Measurements from ENCODE around the gene SLAMF6.

SLAMF6 gene

DNA sequence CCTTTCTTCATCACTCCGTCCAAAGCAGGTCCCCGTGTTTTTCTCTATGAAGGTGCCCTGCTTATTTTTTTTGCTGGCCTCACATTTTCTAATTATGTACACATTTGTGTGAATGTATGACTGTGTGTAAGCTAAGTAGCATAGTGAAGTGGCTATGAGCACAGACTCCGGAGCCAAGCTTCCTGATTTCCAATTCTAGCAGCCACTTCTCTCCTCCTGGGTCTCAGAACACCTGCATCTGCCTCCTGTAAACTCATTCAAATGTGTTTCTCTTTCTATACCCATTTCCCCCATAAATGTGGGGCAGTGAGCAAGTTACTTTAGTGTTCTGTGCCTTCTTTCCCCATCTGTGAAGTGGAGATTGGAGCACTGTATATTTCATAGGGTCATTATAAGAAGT, 2.1 kb downstream of the SLAMF6 start:
- no peak for TF ChIP-seq SIN3A (IDR thresholded peaks at IDR 0.05; ENCODE audit: borderline replicate concordance, insufficient read depth, low read length)
- no peak for TF ChIP-seq FOXP2 (optimal IDR thresholded peaks at IDR 0.05; ENCODE audit: borderline replicate concordance, extremely low read depth, extremely low read length, insufficient read depth)
- no peak for TF ChIP-seq POLR2AphosphoS5 (IDR thresholded peaks at IDR 0.05; ENCODE audit: low read depth, low read length)
- no peak for TF ChIP-seq TAF1 (IDR thresholded peaks at IDR 0.05; ENCODE audit: borderline replicate concordance, insufficient read depth, low read length)
- TF ChIP-seq, protein P1, sequence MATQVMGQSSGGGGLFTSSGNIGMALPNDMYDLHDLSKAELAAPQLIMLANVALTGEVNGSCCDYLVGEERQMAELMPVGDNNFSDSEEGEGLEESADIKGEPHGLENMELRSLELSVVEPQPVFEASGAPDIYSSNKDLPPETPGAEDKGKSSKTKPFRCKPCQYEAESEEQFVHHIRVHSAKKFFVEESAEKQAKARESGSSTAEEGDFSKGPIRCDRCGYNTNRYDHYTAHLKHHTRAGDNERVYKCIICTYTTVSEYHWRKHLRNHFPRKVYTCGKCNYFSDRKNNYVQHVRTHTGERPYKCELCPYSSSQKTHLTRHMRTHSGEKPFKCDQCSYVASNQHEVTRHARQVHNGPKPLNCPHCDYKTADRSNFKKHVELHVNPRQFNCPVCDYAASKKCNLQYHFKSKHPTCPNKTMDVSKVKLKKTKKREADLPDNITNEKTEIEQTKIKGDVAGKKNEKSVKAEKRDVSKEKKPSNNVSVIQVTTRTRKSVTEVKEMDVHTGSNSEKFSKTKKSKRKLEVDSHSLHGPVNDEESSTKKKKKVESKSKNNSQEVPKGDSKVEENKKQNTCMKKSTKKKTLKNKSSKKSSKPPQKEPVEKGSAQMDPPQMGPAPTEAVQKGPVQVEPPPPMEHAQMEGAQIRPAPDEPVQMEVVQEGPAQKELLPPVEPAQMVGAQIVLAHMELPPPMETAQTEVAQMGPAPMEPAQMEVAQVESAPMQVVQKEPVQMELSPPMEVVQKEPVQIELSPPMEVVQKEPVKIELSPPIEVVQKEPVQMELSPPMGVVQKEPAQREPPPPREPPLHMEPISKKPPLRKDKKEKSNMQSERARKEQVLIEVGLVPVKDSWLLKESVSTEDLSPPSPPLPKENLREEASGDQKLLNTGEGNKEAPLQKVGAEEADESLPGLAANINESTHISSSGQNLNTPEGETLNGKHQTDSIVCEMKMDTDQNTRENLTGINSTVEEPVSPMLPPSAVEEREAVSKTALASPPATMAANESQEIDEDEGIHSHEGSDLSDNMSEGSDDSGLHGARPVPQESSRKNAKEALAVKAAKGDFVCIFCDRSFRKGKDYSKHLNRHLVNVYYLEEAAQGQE (IDR thresholded peaks at IDR 0.05; ENCODE audit: insufficient read depth in 1 of 2, low read depth in 2 of 2, low read length in 2 of 2), result no peak

DNA sequence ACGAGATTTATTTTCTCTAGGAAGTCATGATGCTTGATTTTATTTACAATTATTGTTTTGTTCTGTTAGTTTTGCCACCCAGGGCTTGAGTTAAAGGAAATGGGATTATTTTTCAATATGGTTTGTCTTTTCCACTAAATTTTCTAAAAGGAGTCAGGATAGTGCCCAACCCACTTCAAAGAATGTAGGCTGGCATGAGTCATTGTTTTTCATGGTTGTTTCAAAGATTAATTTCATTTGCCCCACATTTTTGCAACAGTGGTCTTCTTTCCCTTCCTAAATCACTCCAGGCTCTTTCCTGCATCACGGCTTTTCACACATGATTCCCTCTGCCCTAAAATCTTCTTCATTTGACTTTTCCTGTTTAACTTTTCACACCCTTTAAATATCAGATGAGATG, 2.5 kb downstream of the SLAMF6 start:
- TF ChIP-seq, protein P1 (IDR thresholded peaks at IDR 0.05; ENCODE audit: insufficient read depth in 1 of 2, low read depth in 2 of 2, low read length in 2 of 2), result no peak
- TF ChIP-seq SIN3A (IDR thresholded peaks at IDR 0.05; ENCODE audit: borderline replicate concordance, insufficient read depth, low read length) (no peak), POLR2AphosphoS5 (IDR thresholded peaks at IDR 0.05; ENCODE audit: low read depth, low read length) (no peak), FOXP2 (optimal IDR thresholded peaks at IDR 0.05; ENCODE audit: borderline replicate concordance, extremely low read depth, extremely low read length, insufficient read depth) (no peak)

DNA sequence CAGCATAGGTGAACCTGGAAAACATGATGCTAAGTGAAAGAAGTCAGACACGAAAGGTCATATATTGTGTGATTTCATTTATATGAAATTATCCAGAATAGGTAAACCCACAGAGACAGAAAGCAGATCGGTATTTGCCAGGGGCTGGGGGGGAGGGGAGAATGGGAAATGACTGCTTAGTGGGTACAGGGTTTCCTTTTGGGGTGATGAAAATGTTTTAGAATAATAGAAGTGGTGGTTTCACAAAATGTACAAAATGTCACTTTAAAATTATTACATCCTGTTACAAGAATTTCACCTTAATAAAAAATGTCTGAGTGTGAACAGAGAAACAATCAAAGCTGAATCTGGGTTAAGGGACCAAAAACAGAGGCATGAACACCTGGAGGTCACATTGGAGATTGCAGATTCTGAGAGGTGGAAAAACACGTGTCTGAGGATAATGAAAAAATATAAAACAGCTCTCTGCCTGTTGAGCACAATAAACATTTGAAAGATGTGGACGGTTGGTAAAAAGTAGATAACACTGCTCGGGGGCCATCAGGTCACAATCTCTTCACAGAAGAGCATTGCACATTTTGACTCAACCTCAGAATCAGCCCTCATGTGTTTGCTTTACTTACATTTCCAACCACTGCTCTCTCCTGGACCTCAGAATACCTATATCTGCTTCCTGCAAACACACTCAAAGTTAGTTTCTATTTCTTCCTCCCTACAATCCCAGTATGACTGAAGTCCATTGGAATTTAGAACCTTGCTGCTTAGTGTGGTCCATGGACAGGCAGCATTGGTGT, 3.2 kb downstream of the SLAMF6 start:
- no peak for TF ChIP-seq FOXP2 (optimal IDR thresholded peaks at IDR 0.05; ENCODE audit: borderline replicate concordance, extremely low read depth, extremely low read length, insufficient read depth)

GRCh38 chr1:160504651-160505050, 18.4 kb downstream of the SLAMF6 start:
- TF ChIP-seq POLR2AphosphoS5 (IDR thresholded peaks at IDR 0.05; ENCODE audit: low read depth, low read length), result no peak
- TF ChIP-seq, protein P1 (IDR thresholded peaks at IDR 0.05; ENCODE audit: insufficient read depth in 1 of 2, low read depth in 2 of 2, low read length in 2 of 2), result no peak
- TF ChIP-seq FOXP2 (optimal IDR thresholded peaks at IDR 0.05; ENCODE audit: borderline replicate concordance, extremely low read depth, extremely low read length, insufficient read depth), result no peak
- no peak for TF ChIP-seq SIN3A (IDR thresholded peaks at IDR 0.05; ENCODE audit: borderline replicate concordance, insufficient read depth, low read length)
- TF ChIP-seq TAF1 (IDR thresholded peaks at IDR 0.05; ENCODE audit: borderline replicate concordance, insufficient read depth, low read length), result no peak

DNA sequence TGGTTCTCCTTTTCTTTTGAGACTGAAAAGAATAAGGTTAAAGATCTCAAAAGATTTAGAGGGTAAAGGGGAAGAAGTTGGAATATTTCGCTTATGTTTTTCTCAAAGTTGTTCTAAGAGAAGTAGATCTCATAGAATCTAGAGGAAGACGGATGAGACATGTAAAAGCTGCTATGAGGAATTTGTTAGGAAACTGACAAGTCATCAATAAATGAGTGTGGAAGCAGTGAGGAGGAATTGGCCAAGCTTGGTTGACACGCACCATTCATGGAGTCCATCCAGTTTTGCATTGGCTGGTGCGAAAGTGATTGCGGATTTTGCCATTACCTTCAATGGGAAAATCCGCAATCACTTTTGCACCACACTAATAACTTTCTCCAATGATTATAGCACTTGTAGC, 20.0 kb downstream of the SLAMF6 start:
- TF ChIP-seq SIN3A (IDR thresholded peaks at IDR 0.05; ENCODE audit: borderline replicate concordance, insufficient read depth, low read length) (no peak), POLR2AphosphoS5 (IDR thresholded peaks at IDR 0.05; ENCODE audit: low read depth, low read length) (no peak), FOXP2 (optimal IDR thresholded peaks at IDR 0.05; ENCODE audit: borderline replicate concordance, extremely low read depth, extremely low read length, insufficient read depth) (no peak), TAF1 (IDR thresholded peaks at IDR 0.05; ENCODE audit: borderline replicate concordance, insufficient read depth, low read length) (no peak)
- TF ChIP-seq, protein P1 (IDR thresholded peaks at IDR 0.05; ENCODE audit: insufficient read depth in 1 of 2, low read depth in 2 of 2, low read length in 2 of 2), result no peak

All from PFSK-1 (cell line).